ENCODE results near the gene PABPC1L.

GRCh38 chr20:44901974-44902373 lies 7.9 kb upstream of the PABPC1L start:
- TF ChIP-seq CTCF (IDR thresholded peaks at IDR 0.05): no peak
- TF ChIP-seq SIN3A (IDR thresholded peaks at IDR 0.05; ENCODE audit: borderline replicate concordance, insufficient read depth, low read depth, low read length): no peak
- no peak for TF ChIP-seq REST (IDR thresholded peaks at IDR 0.05; ENCODE audit: insufficient read depth in 1 of 2, low read depth in 2 of 2, low read length in 1 of 2)

Data from Panc1 (cell line).